Ishikawa (cell line): ENCODE data around the gene TSNAX.
A peak's percentile ranks its signal among the peaks of the same experiment; 100 is the strongest.

Source experiments
- CEBPB ChIP-seq: IDR thresholded peaks from 2 replicates; pipeline ENCODE4 v1.6.1; 2012
- CREB1 ChIP-seq: IDR thresholded peaks from 2 replicates; pipeline ENCODE4 v1.6.1; 2012; ENCODE audit warnings: low read depth
- EGR1 ChIP-seq: IDR thresholded peaks from 2 replicates; pipeline ENCODE4 v1.6.1; 2012
- EP300 ChIP-seq: IDR thresholded peaks from 2 replicates; pipeline ENCODE4 v1.6.1; 2012; ENCODE audit warnings: borderline replicate concordance
- FOXM1 ChIP-seq: IDR thresholded peaks from 2 replicates; pipeline ENCODE4 v1.6.1; 2012; ENCODE audit warnings: low read depth, borderline replicate concordance
- NFIC ChIP-seq: IDR thresholded peaks from 2 replicates; pipeline ENCODE4 v1.6.1; 2012
- RAD21 ChIP-seq: IDR thresholded peaks from 2 replicates; pipeline ENCODE4 v1.6.1; 2012; ENCODE audit warnings: low read depth
- TAF1 ChIP-seq: IDR thresholded peaks from 2 replicates; pipeline ENCODE4 v1.6.1; 2012; ENCODE audit warnings: low read depth, mild to moderate bottlenecking
- TCF12 ChIP-seq: IDR thresholded peaks from 2 replicates; pipeline ENCODE4 v1.6.1; 2012; ENCODE audit warnings: low read depth
- TEAD4 ChIP-seq: IDR thresholded peaks from 2 replicates; pipeline ENCODE4 v1.6.1; 2012
- YY1 ChIP-seq: IDR thresholded peaks from 2 replicates; pipeline ENCODE4 v1.6.1; 2012; ENCODE audit warnings: low read depth
- ZBTB7A ChIP-seq: IDR thresholded peaks from 2 replicates; pipeline ENCODE4 v1.6.1; 2012; ENCODE audit warnings: low read depth
- TF ChIP-seq, protein P1 (sequence below): IDR thresholded peaks from 2 replicates; pipeline ENCODE4 v1.6.1; 2012
- TF ChIP-seq, protein P2 (sequence below): IDR thresholded peaks from 2 replicates; pipeline ENCODE4 v1.6.1; 2012
- TF ChIP-seq, protein P3 (sequence below): IDR thresholded peaks from 2 replicates; pipeline ENCODE4 v1.6.1; 2012; ENCODE audit warnings: low read depth, mild to moderate bottlenecking

The TSNAX gene, protein sequence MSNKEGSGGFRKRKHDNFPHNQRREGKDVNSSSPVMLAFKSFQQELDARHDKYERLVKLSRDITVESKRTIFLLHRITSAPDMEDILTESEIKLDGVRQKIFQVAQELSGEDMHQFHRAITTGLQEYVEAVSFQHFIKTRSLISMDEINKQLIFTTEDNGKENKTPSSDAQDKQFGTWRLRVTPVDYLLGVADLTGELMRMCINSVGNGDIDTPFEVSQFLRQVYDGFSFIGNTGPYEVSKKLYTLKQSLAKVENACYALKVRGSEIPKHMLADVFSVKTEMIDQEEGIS

DNA sequence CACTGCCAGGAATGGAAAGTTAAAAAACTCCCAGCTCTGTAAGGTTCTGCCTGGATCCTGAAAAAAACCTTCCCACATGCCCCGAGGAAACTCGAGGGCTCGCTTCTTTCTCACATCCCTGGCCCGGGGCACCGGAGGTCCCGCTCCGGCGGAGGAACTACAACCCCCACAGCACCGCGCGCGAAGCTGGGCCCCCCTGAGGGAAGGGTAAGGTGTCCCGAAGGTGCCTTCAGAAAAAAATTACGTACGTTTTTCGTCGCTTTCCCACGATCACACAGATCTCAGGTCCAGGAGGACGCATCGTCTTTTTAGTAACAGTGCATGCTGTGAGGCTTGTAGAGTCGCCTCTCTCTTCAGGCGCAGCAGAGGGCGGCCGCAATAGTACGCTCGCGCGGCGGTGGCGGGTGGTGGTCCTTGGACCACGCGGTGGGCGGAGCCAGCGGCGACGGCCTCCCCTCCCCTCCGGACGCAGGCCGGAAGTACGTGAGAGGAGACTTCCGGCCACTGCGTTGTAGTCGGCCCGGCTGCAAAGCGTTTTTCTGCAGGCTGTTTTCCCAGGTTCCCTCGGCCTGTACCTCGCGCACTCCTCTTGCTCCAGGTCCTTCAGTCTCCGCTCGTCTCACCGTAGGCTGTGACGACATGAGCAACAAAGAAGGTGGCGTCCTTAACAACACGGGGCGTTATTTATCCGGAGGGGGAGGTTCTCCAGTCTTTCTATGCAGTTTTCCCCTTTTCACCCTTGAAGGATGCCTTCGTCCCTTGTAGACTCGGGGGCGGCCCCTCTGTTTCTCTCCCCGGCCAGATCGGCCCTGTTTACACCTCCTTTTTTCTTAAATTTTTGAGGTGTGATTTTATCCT lies at the start of gene TSNAX:
TSS of gene TSNAX (plus strand) at position 498 of the 858 bp plus-strand sequence. CDS start at position 640, 142 bp downstream.
- TF ChIP-seq NFIC (no peak), ZBTB7A (peak; percentile 87), RAD21 (no peak), CEBPB (no peak), EP300 (no peak), FOXM1 (no peak), CREB1 (peak; percentile 65; the same call in 1 of the 2 replicates), TAF1 (peak; percentile 72), TEAD4 (no peak), TCF12 (no peak), YY1 (no peak; the same call in 1 of the 2 replicates), EGR1 (0 out of 2 replicates have a peak, but pooled peaks have one; percentile 16)
- TF ChIP-seq, protein P1, sequence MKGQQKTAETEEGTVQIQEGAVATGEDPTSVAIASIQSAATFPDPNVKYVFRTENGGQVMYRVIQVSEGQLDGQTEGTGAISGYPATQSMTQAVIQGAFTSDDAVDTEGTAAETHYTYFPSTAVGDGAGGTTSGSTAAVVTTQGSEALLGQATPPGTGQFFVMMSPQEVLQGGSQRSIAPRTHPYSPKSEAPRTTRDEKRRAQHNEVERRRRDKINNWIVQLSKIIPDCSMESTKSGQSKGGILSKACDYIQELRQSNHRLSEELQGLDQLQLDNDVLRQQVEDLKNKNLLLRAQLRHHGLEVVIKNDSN = peak; percentile 68
- TF ChIP-seq, protein P2, sequence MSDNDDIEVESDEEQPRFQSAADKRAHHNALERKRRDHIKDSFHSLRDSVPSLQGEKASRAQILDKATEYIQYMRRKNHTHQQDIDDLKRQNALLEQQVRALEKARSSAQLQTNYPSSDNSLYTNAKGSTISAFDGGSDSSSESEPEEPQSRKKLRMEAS = peak; percentile 89
- TF ChIP-seq, protein P3, sequence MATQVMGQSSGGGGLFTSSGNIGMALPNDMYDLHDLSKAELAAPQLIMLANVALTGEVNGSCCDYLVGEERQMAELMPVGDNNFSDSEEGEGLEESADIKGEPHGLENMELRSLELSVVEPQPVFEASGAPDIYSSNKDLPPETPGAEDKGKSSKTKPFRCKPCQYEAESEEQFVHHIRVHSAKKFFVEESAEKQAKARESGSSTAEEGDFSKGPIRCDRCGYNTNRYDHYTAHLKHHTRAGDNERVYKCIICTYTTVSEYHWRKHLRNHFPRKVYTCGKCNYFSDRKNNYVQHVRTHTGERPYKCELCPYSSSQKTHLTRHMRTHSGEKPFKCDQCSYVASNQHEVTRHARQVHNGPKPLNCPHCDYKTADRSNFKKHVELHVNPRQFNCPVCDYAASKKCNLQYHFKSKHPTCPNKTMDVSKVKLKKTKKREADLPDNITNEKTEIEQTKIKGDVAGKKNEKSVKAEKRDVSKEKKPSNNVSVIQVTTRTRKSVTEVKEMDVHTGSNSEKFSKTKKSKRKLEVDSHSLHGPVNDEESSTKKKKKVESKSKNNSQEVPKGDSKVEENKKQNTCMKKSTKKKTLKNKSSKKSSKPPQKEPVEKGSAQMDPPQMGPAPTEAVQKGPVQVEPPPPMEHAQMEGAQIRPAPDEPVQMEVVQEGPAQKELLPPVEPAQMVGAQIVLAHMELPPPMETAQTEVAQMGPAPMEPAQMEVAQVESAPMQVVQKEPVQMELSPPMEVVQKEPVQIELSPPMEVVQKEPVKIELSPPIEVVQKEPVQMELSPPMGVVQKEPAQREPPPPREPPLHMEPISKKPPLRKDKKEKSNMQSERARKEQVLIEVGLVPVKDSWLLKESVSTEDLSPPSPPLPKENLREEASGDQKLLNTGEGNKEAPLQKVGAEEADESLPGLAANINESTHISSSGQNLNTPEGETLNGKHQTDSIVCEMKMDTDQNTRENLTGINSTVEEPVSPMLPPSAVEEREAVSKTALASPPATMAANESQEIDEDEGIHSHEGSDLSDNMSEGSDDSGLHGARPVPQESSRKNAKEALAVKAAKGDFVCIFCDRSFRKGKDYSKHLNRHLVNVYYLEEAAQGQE = no peak

- TF ChIP-seq, protein P1 = no peak
- TF ChIP-seq, protein P3 = no peak
- TF ChIP-seq RAD21 (no peak), FOXM1 (no peak), TCF12 (no peak), NFIC (no peak), CEBPB (no peak)
Measured at GRCh38 chr1:231478811-231479210, 49.7 kb upstream of the TSNAX start.

GRCh38 chr1:231480008-231480407 lies 48.5 kb upstream of the TSNAX start:
- no peak for TF ChIP-seq TAF1
- no peak for TF ChIP-seq RAD21
- TF ChIP-seq CREB1 = no peak
- no peak for TF ChIP-seq FOXM1
- TF ChIP-seq ZBTB7A = no peak
- TF ChIP-seq YY1 = no peak
- TF ChIP-seq NFIC = no peak
- no peak for TF ChIP-seq EGR1
- no peak for TF ChIP-seq CEBPB
- TF ChIP-seq, protein P3 = no peak
- no peak for TF ChIP-seq TCF12

DNA sequence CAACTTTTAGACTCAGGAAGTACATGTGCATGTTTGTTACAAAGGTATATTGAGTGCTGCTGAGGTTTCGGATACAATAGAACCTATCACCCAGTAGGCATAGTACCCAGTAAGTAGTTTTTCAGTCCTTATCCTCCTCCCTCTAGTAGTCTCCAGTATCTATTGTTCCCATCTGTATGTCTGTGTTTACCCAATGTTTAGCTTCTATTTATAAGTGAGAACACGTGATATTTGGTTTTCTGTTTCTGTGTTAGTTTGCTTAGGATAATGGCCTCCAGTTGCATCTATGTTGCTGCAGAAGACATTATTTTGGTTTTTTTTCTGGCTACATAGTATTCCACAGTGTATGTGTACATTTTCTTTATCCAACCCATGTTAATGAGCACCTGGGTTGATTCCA lies 47.2 kb upstream of the TSNAX start:
- no peak for TF ChIP-seq ZBTB7A
- TF ChIP-seq, protein P1 = no peak
- no peak for TF ChIP-seq FOXM1
- TF ChIP-seq TCF12 = no peak
- TF ChIP-seq EGR1 = no peak
- TF ChIP-seq, protein P2 = no peak
- TF ChIP-seq NFIC = no peak
- no peak for TF ChIP-seq CREB1
- TF ChIP-seq EP300 = no peak
- no peak for TF ChIP-seq CEBPB
- no peak for TF ChIP-seq RAD21
